Measurements from ENCODE around the gene AKR7A2. TPM values are rescaled to one million over a fixed set of nuclear protein-coding genes. Genes with fewer than 3 reads are reported as not detected.

AKR7A2 gene
- total RNA-seq, 3 donors from 2014 or later = 57.9 to 85.2 (median 72.1) TPM

DNA sequence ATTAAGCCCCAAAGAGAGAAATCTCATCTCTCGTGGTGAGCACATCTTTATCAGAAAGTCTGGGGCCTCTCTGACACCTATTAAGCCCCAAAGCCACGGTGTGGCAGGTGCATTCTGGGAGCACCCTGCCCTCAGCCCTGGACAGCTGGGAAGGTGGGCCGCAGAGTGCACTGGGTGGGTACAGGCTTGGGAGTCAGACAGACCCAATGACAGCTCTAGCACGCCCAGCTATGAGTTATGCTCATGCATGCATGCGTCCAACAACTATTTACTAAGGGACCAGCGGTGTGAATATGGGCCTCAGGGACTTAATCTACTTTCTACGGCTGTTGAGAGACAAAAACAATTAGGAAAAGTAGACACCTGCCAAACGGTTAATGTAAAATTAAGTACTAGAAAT lies 46.8 kb upstream of the AKR7A2 start:
- no peak for TF ChIP-seq CTCF (IDR thresholded peaks at IDR 0.05)

DNA sequence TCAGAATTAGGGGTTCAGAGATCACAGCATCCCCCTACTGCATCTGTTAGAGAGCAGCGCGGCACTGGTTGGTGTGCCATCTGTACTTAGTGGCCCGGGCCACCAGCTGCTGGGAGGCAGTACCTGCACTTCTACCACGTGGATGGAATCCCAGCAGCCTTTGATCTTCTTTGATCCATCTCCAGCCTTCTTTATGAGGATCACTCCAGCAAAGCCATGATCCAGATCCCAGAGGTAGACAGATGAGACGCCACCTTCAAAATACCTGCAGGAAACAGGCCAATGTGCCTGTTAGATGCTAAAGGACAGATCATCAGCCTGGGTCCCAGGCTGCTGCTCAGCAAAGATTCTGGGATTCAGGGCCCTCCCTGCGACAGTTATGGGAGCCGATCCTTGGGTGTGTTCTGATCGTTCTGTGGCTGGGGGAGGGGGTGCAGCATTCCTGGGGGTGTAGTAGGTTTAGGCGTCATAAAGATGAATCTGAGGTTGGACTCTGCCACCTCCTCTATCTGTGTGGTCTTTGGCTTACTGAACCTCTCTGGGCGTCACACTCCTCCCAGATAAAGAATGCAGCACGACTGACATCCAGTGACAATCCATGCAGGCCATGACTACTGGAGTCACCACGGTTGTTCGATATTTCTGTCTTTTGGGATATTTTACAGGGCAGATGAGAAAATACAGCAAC lies 45.5 kb upstream of the AKR7A2 start:
- intact Hi-C loops (cut with DNase I, micrococcal nuclease) = no loop called here
- Histone ChIP-seq H3K4me1 (ENCODE audit: low read depth) (no peaks in the 10 kb centered on the region), H3K36me3 (ENCODE audit: low read depth) (peaks cover 7% of the 10 kb centered on the region), H3K9me3 (no peaks in the 10 kb centered on the region), H3K4me3 (no peak overlapping the region)
- no peak for ATAC-seq
- no peak for TF ChIP-seq CTCF (IDR thresholded peaks at IDR 0.05)
- no peak for DNase-seq

More for the DNA sequence above, 46.8 kb upstream of the AKR7A2 start:
- intact Hi-C loops (cut with DNase I, micrococcal nuclease) = no loop called here
- no peak overlapping the region for H3K4me3 ChIP-seq
- no peak for DNase-seq
- H3K36me3 ChIP-seq (ENCODE audit: low read depth) = peaks cover 7% of the 10 kb centered on the region
- H3K9me3 ChIP-seq = no peaks in the 10 kb centered on the region
- ATAC-seq = no peak
- no peaks in the 10 kb centered on the region for H3K4me1 ChIP-seq (ENCODE audit: low read depth)

DNA sequence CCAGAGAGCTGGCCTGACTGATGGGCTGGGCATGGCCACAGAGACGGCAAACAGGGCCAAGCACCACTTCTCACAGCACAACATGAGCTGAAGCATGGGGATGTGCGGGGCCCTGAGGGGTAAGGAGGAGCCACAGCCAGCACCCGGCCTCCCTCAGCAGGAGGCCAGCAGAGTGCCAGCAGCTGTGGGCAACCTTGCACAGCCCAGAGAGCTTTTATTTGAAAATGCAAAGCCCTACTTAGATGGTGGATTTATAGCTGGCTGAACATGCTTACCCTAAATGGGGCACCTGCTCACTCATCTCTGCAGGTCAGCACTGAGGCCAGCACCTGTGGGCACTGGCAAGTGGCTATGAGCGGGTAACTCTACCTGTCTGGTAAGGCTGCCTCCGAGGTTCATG lies 44.3 kb upstream of the AKR7A2 start:
- no peak for TF ChIP-seq CTCF (IDR thresholded peaks at IDR 0.05)
- intact Hi-C loops (cut with DNase I, micrococcal nuclease) = no loop called here
- no peak for ATAC-seq
- no peak for DNase-seq
- Histone ChIP-seq H3K36me3 (ENCODE audit: low read depth) (peaks cover 7% of the 10 kb centered on the region), H3K9me3 (no peaks in the 10 kb centered on the region), H3K4me3 (no peak overlapping the region), H3K4me1 (ENCODE audit: low read depth) (no peaks in the 10 kb centered on the region)

DNA sequence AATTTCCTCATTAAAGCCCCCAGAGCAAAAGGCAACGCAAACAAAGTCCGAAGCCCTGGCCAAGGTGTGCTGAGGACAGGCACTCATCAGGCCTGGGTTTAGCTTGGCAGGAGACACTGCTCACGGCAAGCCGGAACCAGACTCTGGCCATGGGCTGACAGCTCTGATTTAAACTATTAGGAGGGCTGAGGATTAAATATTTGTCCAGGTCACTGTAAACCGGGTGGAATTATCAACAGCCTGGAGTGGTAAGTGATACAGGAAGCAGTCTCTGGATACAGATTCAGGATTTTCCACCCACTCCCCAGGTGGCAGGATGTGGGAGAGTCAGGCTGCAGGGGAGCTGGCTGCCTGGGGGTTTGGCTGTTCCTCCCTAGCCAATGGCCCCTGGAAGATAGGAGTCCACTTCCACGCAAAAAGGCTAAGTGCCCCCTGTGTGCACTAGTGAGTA lies 42.6 kb upstream of the AKR7A2 start:
- ATAC-seq (no peak), DNase-seq (no peak)
- no peak for TF ChIP-seq CTCF (IDR thresholded peaks at IDR 0.05)
- Histone ChIP-seq H3K4me1 (ENCODE audit: low read depth) (no peaks in the 10 kb centered on the region), H3K4me3 (no peak overlapping the region), H3K9me3 (no peaks in the 10 kb centered on the region), H3K36me3 (ENCODE audit: low read depth) (peaks cover 7% of the 10 kb centered on the region)
- intact Hi-C loops (cut with DNase I, micrococcal nuclease) = no loop called here

DNA sequence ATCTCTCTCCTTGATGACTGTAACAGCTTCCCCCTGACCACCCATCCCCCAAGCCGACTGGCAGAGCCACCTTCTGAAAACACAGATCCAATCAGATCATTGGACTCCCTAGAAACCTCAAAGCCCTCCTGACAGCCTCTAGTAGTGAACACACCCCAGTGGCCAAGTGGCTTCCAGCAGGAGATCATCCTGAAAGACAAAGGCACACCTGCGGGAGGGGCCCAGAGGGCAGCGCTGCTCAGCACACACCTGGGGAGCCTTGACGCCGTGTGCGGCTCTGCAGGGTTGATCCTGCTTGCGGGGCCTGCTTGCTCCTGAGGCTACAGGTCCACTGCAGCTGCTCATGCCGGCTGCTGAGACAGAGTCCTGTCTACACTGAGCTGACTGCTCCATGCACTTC lies 41.7 kb upstream of the AKR7A2 start:
- no peak for TF ChIP-seq CTCF (IDR thresholded peaks at IDR 0.05)
- Histone ChIP-seq H3K9me3 (no peaks in the 10 kb centered on the region), H3K4me3 (no peak overlapping the region), H3K36me3 (ENCODE audit: low read depth) (peaks cover 7% of the 10 kb centered on the region), H3K4me1 (ENCODE audit: low read depth) (no peaks in the 10 kb centered on the region)
- ATAC-seq (peak; percentile 58), DNase-seq (no peak)
- intact Hi-C loops (cut with DNase I, micrococcal nuclease) = no loop called here

Data from mucosa of descending colon (tissue), 3 donors.